ENCODE results near the gene IFI44.

IFI44 gene, protein sequence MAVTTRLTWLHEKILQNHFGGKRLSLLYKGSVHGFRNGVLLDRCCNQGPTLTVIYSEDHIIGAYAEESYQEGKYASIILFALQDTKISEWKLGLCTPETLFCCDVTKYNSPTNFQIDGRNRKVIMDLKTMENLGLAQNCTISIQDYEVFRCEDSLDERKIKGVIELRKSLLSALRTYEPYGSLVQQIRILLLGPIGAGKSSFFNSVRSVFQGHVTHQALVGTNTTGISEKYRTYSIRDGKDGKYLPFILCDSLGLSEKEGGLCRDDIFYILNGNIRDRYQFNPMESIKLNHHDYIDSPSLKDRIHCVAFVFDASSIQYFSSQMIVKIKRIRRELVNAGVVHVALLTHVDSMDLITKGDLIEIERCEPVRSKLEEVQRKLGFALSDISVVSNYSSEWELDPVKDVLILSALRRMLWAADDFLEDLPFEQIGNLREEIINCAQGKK

DNA sequence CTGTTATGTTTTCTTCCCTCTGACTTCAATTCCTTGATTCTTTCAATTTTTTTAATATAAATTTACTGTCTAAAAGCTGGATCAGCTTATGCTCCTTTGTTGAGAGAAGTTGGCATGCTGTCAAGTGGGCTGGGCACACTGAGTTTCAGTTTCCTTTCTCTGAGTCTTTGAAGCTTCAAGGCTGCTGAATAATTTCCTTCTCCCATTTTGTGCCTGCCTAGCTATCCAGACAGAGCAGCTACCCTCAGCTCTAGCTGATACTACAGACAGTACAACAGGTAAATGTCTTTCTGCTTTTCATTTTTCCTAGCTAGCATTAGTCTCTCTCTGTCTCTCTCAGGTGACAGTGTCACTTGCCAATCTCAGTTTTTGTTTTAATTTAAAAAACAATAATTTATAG is at the start of gene IFI44:
TSS of gene IFI44 (plus strand) at position 204 of the 400 bp plus-strand sequence. CDS start 365 bp downstream, outside the sequence.
- H3K4me3 ChIP-seq (replicated peaks; ENCODE audit: low read depth, low read length): peak within 1 kb of the TSS; percentile 30
- TF ChIP-seq CTCF (IDR thresholded peaks at IDR 0.05; ENCODE audit: low read depth, low read length, missing control alignments): no peak
- peak; percentile 62 for DNase-seq (ENCODE audit: extremely low read depth, low read depth)

DNA sequence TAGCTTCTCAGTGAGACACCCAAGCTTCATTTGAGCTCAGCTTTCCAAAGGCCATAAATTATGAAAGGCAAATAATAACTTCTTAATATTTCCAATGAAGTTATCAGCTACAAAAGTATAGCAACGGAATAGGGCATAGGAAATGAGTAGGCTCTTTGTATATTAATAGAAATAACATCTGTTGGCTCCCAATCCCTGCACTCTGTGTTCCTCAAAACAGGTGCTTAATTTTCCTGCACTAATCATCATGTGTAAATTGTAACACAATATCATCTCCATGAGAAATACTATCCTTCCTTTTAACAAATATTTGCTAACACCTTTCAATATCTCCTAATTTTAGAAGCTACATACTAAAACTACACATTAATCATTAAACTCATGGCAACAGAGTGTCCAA is 48.6 kb upstream of the IFI44 start:
- TF ChIP-seq CTCF (IDR thresholded peaks at IDR 0.05; ENCODE audit: low read depth, low read length, missing control alignments): no peak
- DNase-seq (ENCODE audit: extremely low read depth, low read depth): no peak
- H3K4me3 ChIP-seq (replicated peaks; ENCODE audit: low read depth, low read length): no peak overlapping the region

GRCh38 chr1:78603206-78603605 is 46.4 kb upstream of the IFI44 start:
- DNase-seq (ENCODE audit: extremely low read depth, low read depth): no peak

GRCh38 chr1:78604643-78605042 is 45.0 kb upstream of the IFI44 start:
- no peak for DNase-seq (ENCODE audit: extremely low read depth, low read depth)
- no peak for TF ChIP-seq CTCF (IDR thresholded peaks at IDR 0.05; ENCODE audit: low read depth, low read length, missing control alignments)
- H3K4me3 ChIP-seq (replicated peaks; ENCODE audit: low read depth, low read length): no peak overlapping the region

More at GRCh38 chr1:78603206-78603605, 46.4 kb upstream of the IFI44 start:
- no peak for TF ChIP-seq CTCF (IDR thresholded peaks at IDR 0.05; ENCODE audit: low read depth, low read length, missing control alignments)
- no peak overlapping the region for H3K4me3 ChIP-seq (replicated peaks; ENCODE audit: low read depth, low read length)

DNA sequence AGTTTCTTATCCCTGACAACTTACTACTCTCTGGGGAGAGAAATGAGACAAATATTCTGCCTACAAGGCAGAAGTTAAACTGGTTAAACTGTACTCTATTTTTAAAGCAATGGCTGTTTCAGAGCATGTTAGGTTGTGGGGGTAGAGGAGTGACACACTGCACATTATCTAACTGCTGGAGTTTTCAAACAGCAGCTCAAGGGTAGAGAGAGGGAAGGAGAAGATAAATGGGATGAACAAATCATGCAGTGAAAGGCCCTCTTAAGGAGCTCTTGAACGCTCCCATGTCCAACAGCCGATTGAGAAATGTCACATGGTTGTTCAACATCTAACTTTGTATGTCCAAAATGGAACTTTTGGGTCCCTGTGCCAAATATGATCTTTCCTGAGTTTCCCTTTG is 43.4 kb upstream of the IFI44 start:
- TF ChIP-seq CTCF (IDR thresholded peaks at IDR 0.05; ENCODE audit: low read depth, low read length, missing control alignments): no peak
- H3K4me3 ChIP-seq (replicated peaks; ENCODE audit: low read depth, low read length): no peak overlapping the region
- no peak for DNase-seq (ENCODE audit: extremely low read depth, low read depth)

GRCh38 chr1:78607334-78607927 is 42.2 kb upstream of the IFI44 start:
- peak; percentile 11 for DNase-seq (ENCODE audit: extremely low read depth, low read depth)
- no peak overlapping the region for H3K4me3 ChIP-seq (replicated peaks; ENCODE audit: low read depth, low read length)
- peak; percentile 23 for TF ChIP-seq CTCF (IDR thresholded peaks at IDR 0.05; ENCODE audit: low read depth, low read length, missing control alignments)
